GM10266 (cell line): ENCODE measurements around the gene UGT1A6.

Experiments
- DNase-seq: peaks from one replicate; pipeline ENCODE4 v3.0.0; 2012; ENCODE audit errors: extremely low spot score
- TF ChIP-seq, protein P1 (sequence below): IDR thresholded peaks from 2 replicates; pipeline ENCODE4 v1.5.1; 2012; ENCODE audit warnings: mild to moderate bottlenecking, low read depth; ENCODE audit not compliant: control insufficient read depth, insufficient read depth; ENCODE audit errors: missing control alignments

The UGT1A6 gene

GRCh38 chr2:233803292-233803911, 110.7 kb downstream of the UGT1A6 start:
- DNase-seq = no peak
- TF ChIP-seq, protein P1, sequence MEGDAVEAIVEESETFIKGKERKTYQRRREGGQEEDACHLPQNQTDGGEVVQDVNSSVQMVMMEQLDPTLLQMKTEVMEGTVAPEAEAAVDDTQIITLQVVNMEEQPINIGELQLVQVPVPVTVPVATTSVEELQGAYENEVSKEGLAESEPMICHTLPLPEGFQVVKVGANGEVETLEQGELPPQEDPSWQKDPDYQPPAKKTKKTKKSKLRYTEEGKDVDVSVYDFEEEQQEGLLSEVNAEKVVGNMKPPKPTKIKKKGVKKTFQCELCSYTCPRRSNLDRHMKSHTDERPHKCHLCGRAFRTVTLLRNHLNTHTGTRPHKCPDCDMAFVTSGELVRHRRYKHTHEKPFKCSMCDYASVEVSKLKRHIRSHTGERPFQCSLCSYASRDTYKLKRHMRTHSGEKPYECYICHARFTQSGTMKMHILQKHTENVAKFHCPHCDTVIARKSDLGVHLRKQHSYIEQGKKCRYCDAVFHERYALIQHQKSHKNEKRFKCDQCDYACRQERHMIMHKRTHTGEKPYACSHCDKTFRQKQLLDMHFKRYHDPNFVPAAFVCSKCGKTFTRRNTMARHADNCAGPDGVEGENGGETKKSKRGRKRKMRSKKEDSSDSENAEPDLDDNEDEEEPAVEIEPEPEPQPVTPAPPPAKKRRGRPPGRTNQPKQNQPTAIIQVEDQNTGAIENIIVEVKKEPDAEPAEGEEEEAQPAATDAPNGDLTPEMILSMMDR = no peak

DNA sequence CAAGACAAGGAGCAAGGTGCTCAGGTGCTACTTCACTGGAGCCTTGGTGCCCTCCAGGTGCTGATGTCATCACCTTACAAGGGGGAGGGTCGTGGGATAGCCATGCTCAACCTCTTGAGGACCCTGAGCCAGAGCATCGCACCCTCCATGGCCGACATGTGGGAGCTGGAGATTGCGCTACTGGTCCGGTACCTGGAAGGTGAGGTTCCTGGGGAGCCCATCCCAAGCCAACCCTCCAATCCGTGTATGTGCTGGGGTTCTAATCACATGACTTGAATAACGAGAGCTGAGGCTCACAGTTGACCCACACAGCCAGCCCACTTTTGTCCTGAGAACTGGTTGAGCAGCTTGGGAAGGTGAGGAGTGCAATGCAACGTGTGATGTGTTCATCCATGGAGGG, 111.3 kb downstream of the UGT1A6 start:
- DNase-seq = no peak
- TF ChIP-seq, protein P1 = no peak

DNA sequence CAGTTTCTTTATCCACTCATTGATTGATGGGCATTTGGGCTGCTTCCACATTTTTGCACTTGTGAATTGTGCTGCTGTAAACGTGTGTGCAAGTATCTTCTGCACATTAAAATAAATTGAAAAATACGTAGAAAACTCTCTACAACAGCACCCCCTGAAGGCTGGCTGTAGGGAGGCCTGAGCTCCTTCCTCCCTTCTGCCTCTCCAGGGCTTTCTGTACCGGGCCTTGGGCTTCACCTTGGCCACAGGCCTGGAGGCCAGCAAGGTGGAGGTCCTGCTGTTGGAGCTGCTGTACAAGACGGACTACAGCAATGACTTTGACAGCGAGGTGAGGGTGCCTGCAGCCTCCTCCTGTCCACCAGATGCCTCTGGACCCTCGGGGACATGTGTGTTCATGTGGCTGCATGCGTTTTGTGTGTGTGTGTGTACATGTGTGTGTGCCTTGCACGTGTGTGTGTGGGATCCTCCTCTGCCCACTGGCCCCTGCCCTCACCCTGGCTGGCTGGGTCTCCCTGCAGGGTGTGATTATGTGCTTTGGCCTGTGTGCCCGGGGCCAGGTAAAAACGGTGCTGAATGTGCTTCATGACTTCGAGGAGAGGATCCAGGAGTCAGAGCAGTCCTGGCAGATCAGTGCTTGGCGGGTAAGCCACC, 114.7 kb downstream of the UGT1A6 start:
- DNase-seq = no peak

DNA sequence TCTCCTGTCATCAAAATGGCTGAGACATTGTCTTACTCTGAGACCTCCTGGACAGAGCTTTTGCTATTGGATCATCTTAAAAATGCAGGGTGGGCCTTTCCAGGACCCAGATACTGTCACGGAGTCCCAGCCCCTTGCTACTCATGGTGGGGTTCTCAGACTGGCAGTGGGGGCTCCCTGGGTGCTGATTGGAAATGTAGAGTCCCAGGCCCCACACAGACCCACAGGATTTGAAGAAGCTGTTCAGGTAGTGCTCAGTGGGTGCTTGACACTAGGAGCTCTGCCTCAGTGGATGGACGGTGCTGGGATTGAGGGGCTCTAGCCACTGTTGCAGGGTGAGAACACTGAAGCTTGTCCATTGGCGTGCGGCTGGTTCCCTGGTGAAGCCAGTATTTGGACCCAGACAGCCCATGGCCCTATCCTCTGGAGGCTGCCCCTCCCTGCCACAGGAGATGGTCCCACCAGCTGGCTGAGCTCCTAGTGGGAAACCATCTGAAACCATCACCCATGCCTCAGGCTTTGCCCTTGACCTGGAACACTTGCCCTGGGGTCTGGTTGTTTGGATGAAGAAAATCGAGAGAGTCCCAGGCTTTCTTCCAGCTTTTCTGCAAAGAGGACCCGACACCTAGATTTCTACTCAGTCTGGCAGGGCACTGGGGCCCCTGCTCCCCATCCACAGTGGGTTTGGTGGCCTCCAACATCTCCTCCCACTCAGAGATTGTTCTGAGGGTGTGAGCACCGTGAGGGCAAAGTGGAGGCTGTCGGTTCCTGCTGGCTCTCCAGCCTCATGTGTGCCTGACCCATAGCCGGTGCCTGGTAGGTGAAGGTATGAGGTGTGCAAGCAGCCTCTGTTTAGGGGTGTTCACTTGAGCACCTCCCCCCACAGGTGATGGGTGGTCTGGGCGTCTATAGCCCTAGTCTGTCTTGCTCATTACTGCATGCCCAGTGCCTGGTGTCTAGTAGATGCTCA, 115.6 kb downstream of the UGT1A6 start:
- TF ChIP-seq, protein P1 = no peak
- no peak for DNase-seq

More for the DNA sequence above, 114.7 kb downstream of the UGT1A6 start:
- TF ChIP-seq, protein P1 = no peak

DNA sequence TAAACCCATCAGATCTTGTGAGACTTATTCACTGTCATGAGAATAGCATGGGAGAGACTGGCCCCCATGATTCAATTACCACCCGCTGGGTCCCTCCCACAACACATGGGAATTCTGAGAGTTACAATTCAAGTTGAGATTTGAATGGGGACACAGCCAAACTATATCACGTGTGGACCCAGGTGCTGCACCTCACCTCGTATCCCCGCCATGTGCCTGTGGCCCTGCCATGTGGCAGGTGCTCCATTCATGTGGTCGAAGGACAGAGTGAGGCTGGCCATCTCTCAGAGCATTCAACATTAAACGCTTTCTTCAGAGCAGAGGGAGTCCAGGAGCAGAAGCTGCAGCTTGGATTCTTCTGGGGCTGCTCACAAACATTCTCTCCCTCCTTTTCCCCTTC, 117.7 kb downstream of the UGT1A6 start:
- DNase-seq = no peak
- TF ChIP-seq, protein P1 = no peak

GRCh38 chr2:233811087-233811486, 118.4 kb downstream of the UGT1A6 start:
- TF ChIP-seq, protein P1 = no peak
- no peak for DNase-seq
